RPMI8226 (cell line): Measurements from ENCODE around the gene NOTO.

ENCODE experiments used
- DNase-seq: peaks from one replicate; pipeline ENCODE4 v3.0.0-alpha.2; 2015

Gene NOTO

GRCh38 chr2:73258913-73259215 lies 56.5 kb downstream of the NOTO start:
- DNase-seq, result no peak

DNA sequence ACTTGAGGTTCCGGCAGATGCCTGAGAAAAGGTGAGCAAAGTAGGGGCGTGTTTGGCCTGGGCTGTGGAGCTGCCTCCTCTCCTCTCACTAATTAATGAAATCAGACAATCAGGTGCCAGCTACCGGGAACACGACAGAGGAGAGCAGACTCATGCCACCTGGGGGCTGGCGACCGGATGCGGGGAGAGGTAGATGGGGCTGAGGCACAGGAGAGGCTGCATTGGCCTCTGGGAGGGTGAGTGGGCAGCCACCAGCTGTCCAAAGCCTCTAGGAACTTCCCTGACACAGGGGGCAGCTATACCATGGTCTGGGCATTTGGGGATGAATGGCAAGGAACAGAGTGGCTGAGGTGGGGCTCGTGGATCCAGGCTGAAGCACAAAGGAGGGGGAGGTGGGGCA lies 56.9 kb downstream of the NOTO start:
- DNase-seq, result no peak

DNA sequence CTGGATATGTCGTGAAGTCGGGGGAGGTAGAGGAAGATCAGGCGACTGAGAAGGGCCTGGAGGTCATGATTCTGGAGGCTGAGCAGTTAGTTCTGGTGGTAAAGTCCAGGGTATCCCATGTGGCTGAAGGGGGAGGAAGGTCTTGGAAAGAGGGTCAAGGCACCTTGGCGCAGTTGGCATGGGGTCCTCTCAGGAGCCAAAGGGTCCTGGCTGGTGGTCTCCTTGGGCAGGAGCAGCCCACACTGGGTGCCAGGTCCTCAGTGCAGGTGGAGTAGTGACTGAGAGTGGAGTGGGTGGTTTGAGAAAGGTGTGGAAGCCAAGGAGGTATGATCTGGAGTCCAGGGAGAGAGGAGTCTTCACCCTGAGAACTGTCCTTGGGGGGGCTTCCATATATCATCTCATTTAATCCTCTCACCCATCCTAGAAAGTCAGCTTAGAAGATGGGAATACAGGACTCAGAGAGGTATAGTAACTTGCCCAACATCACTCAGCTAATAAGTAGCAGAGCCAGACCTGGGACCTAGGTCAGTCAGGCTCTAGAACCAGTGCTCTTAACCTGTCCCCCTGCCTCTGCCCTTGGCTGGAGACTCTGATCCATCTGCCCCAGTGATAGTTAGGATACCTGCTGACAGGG lies 57.4 kb downstream of the NOTO start:
- DNase-seq, result no peak

DNA sequence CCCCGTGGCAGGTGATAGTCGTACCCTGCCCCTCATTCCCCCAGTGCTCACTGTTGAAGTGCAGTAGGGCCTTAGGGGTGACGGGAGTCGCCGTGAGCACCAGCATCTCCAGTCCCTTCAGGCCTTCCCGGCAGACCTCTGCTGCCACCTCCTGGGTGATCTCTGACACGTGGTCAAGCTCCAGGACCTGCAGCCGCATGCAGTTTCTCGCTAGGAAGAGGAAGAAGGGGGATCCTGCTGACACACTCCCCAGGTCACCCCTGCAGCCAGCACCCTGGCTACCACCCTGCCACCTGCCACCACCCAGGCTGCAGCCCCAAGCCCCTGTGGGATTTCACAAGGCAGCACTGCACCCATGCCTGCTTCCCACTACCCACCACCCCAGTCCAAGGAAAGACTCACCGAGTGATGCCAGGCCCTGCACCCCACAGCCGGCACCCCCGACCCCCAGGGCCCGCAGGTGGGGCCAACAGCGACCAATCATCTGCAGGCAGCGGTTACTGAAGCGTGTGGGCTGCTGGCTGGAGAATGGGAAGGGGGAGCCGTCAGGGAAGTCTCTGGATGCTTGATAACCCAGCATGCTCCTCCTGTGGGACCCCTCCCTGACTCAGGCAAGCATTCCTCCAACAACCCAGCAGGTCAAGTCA lies 58.1 kb downstream of the NOTO start:
- DNase-seq, result peak; percentile 35
